Embryonic facial prominence (tissue), 1 donor: ENCODE data around the gene RTEL1.
A peak's percentile ranks its signal among the peaks of the same experiment; 100 is the strongest.
"Not testable (repeated sequence)": the region's sequence is repeated elsewhere in the genome, so short reads cannot be mapped to it uniquely, and the experiment has no call there.

Source experiments
- DNase-seq: peaks from one replicate; pipeline ENCODE4 v3.0.0-alpha.2; 2016; ENCODE audit errors: extremely low spot score

RTEL1 gene, protein sequence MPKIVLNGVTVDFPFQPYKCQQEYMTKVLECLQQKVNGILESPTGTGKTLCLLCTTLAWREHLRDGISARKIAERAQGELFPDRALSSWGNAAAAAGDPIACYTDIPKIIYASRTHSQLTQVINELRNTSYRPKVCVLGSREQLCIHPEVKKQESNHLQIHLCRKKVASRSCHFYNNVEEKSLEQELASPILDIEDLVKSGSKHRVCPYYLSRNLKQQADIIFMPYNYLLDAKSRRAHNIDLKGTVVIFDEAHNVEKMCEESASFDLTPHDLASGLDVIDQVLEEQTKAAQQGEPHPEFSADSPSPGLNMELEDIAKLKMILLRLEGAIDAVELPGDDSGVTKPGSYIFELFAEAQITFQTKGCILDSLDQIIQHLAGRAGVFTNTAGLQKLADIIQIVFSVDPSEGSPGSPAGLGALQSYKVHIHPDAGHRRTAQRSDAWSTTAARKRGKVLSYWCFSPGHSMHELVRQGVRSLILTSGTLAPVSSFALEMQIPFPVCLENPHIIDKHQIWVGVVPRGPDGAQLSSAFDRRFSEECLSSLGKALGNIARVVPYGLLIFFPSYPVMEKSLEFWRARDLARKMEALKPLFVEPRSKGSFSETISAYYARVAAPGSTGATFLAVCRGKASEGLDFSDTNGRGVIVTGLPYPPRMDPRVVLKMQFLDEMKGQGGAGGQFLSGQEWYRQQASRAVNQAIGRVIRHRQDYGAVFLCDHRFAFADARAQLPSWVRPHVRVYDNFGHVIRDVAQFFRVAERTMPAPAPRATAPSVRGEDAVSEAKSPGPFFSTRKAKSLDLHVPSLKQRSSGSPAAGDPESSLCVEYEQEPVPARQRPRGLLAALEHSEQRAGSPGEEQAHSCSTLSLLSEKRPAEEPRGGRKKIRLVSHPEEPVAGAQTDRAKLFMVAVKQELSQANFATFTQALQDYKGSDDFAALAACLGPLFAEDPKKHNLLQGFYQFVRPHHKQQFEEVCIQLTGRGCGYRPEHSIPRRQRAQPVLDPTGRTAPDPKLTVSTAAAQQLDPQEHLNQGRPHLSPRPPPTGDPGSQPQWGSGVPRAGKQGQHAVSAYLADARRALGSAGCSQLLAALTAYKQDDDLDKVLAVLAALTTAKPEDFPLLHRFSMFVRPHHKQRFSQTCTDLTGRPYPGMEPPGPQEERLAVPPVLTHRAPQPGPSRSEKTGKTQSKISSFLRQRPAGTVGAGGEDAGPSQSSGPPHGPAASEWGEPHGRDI (N-terminal part only)

GRCh38 chr20:63657937-63658748 lies at the start of gene RTEL1:
RTEL1 (plus strand) TSS chr20:63658312; CDS start chr20:63659403, 1,091 bp downstream.
- peak; percentile 77 for DNase-seq

DNA sequence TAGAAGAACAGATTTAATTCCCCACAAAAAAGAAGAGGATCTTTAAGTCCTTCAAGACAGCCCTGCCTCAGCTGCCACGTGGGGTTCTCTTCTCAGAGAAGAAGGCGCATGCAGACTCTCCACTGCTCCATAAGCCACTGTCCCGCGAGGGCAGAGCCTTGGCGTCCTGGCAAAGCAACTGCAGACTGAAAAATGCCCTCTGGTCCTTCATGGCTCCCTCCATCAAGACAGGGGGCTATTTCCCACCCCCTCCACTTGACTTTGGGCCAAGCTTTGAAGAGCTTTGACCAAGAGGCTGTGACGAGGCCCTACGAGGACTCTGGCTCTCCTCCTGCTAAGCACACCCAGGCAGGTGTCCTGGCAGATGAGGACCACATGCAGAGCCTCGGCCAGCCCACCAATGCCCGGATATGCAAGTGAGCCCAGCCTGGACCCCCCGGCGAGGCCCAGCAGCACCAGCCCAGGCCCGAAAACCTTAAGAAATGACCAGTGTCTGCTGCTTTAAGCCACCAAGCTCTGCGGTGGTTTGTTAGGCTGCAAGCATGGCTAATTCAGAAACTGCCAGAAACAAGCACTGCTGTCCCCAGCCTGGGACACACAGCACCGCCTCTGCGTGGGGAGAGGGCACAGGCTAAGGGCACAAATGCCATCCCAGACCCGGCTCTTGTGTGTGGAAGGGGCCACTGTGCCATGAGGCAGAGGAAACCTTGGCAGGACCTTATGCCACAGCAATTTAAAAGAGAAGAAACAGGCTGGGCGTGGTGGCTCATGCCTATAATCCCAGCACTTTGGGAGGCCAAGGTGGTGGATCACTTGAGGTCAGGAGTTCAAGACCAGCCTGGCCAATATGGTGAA lies 47.3 kb upstream of the RTEL1 start:
- DNase-seq: no peak

GRCh38 chr20:63611646-63612045 lies 46.5 kb upstream of the RTEL1 start:
- no peak for DNase-seq

- no peak for DNase-seq
Observed at GRCh38 chr20:63612276-63612931, 45.7 kb upstream of the RTEL1 start.

- not testable (repeated sequence) for DNase-seq
Observed at GRCh38 chr20:63613863-63614594, 44.1 kb upstream of the RTEL1 start.

- no peak for DNase-seq
Observed at GRCh38 chr20:63617092-63617875, 40.8 kb upstream of the RTEL1 start.

GRCh38 chr20:63617876-63618265 lies 40.2 kb upstream of the RTEL1 start:
- DNase-seq: no peak

DNA sequence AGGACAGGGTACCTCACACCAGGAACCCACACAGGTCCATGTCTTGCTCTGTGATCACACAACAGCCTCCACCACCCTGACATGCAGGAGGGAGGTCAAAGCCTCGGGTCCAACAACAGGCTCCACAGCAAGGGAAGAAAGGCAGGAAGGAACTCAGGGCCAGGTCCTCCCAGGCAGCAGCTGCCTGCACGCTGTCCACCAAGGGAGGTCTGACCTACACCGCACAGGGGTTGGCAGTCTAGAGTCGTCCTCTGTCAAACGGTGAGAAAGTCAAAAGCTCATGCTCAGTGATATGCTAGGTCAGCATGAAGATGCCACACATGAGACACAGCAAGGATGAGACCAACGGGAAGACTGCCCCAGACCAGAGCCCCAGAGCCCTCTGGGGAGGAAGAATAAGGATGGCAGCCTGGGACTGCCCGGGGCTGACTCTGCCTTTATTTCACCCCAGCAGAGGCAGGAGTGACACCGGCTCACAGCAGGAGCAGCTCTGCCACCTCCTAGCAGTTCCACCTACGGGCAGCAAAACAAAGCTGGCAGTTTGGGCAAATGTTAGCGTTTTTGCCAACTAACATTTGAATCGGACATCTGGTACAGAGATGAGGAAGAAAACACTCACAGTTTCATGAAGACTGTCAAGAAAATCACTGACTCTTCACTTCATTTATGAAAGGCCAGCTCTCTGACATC lies 39.7 kb upstream of the RTEL1 start:
- DNase-seq: no peak

DNA sequence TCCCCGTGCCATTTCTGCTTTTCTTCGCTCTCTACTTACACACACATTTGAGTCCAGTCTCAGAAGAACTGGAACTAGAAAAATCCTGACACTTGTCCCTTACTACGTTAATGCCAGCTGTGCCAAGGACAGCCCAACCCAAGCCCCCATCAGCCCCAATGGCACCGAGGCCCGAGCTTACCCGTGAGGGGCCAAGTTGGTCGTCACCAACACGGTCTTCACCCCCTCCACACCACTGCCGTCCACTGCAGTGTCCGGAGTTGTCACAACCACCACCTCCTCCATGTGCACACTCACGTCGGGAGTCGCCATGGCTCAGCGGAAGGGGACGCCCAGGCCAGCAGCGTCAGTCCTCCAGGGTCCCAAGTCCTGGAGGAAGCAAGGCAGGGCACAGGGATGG lies 39.0 kb upstream of the RTEL1 start:
- no peak for DNase-seq

- DNase-seq: no peak
Observed at GRCh38 chr20:63619505-63619904, 38.6 kb upstream of the RTEL1 start.

- no peak for DNase-seq
Observed at GRCh38 chr20:63620991-63621390, 37.1 kb upstream of the RTEL1 start.

DNA sequence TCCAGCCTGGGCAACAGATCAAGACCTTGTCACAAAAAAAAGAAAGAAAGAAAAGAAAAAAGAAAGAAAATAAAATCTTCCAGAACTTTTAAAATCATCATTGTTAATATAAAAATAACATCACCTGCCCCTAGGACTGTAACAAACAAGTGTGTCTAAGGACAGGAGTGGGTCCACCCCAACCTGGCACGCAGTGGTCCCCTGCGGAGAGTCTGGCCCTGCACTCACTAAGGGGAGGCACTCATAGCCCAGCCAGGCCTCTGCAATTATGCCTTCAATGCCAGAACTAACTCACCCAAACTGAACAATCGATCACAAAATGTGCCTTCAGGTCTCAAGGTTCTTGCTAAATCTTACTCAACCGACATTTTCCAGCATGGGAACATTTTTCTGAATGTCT lies 36.0 kb upstream of the RTEL1 start:
- DNase-seq: no peak

GRCh38 chr20:63622732-63623131 lies 35.4 kb upstream of the RTEL1 start:
- DNase-seq: no peak

GRCh38 chr20:63624486-63624885 lies 33.6 kb upstream of the RTEL1 start:
- no peak for DNase-seq

GRCh38 chr20:63625771-63626423 lies 32.2 kb upstream of the RTEL1 start:
- DNase-seq: peak; percentile 25

- no peak for DNase-seq
Observed at GRCh38 chr20:63626424-63627128, 31.5 kb upstream of the RTEL1 start, which contains the start of gene GMEB2. GMEB2 (minus strand) TSS chr20:63627101; CDS start chr20:63619397, 7,704 bp downstream.
